Body of pancreas (tissue), 4 donors: ENCODE results near the gene LTB4R.
"Not testable (repeated sequence)": the region's sequence is repeated elsewhere in the genome, so short reads cannot be mapped to it uniquely, and the experiment has no call there.

Source experiments
- CTCF ChIP-seq, 7 experiments: fragments of 450-650 bp in 4 of 7; fragments of 200-600 bp in 3 of 7; sonication (generic) in 3 of 7; IDR thresholded peaks; one replicate each; pipeline ENCODE4 v1.5.1; 2016 to 2019; ENCODE audit warnings: antibody characterized with exemption in 7 of 7
- POLR2A ChIP-seq, 3 donors: fragments of 450-650 bp; IDR thresholded peaks; one replicate each; pipeline ENCODE4 v1.6.1; 2016; ENCODE audit warnings: antibody characterized with exemption in 3 of 3, mild to moderate bottlenecking in 2 of 3

GRCh38 chr14:24354482-24354825 is 43.2 kb downstream of the LTB4R start:
- TF ChIP-seq CTCF, POLR2A (IDR thresholded peaks at IDR 0.05): not testable (repeated sequence)
